Stimulated activated CD8-positive, alpha-beta memory T cell treated with anti-CD3 and anti-CD28 coated beads, Interleukin-15, amount 100 ng/mL, for 48 hours (primary cell): Measurements from ENCODE around the gene FCGR2B.
"Not testable (repeated sequence)": the region's sequence is repeated elsewhere in the genome, so short reads cannot be mapped to it uniquely, and the experiment has no call there.

ENCODE experiments used
- DNase-seq, 2 donors: peaks; one replicate each; pipeline ENCODE4 v3.0.0-alpha.2; 2020; ENCODE audit warnings: low read depth in 2 of 2

FCGR2B gene

DNA sequence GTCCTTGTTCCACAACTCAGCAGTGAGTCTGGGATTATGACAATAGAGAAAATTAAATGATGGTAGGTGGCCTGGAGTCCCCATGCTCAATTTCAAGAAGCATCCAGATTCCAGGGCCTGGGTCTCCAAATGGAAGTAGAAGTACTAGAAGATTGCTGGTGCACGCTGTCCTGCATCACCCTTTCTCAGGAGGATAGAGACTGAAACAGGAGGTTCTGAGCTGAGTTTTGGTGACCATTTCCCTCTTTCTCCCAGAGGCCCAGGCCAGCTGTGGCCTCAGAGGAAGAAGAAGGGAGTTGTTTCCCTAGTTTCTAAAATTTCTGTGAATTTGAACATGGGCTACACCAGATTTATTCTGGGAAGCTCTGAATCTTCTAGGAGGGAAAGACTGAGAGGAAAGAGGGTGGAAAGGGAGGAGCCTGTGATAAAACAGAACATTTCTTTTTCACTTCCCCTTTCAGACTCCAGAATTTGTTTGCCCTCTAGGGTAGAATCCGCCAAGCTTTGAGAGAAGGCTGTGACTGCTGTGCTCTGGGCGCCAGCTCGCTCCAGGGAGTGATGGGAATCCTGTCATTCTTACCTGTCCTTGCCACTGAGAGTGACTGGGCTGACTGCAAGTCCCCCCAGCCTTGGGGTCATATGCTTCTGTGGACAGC lies at the start of gene FCGR2B:
TSS of gene FCGR2B (plus strand) at position 460 of the 656 bp plus-strand sequence. CDS start at position 559, 99 bp downstream.
- not testable (repeated sequence) for DNase-seq

DNA sequence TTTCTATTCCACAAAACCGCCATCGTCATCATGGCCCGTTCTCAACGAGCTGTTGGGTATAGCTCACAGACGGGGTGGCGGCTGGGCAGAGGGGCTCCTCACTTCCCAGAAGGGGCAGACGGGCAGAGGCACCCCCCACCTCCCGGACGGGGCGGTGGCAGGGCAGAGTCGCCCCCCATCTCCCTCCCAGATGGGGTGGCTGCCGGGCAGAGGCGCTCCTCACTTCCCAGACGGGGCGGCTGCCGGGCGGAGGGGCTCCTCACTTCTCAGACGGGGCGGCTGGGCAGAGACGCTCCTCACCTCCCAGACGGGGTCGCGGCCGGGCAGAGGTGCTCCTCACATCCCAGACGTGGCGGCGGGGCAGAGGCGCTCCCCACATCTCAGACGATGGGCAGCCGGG lies 46.5 kb upstream of the FCGR2B start:
- not testable (repeated sequence) for DNase-seq

DNA sequence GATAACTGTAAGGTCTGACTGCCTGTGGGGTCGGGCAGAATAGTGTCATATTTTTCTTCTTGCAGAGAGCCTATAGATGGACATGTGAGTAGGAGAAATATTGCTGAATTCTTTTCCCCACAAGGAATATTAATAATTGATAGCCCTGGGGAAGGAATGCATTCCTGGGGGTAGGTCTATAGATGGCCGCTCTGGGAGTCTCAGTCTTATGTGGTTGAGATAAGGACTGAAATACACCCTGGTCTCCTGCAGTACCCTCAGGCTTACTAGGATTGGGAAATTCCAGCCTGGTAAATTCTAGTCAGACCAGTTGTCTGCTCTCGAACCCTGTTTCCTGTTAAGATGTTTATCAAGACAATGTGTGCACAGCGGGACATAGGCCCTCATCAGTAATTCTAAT lies 44.4 kb upstream of the FCGR2B start:
- not testable (repeated sequence) for DNase-seq

DNA sequence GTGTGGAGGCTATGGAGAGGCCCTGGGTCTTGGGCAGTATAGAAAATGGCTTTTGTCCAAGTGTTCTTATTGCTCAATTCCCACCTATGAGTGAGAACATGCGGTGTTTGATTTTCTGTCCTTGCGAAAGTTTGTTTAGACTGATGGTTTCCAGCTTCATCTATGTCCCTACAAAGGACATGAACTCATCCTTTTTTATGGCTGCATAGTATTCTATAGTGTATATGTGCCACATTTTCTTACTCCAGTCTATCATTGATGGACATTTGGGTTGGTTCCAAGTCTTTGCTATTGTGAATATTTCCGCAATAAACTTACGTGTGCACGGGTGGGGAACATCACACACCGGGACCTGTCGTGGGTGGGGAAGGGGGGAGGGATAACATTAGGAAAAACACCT lies 42.5 kb upstream of the FCGR2B start:
- DNase-seq = not testable (repeated sequence)

DNA sequence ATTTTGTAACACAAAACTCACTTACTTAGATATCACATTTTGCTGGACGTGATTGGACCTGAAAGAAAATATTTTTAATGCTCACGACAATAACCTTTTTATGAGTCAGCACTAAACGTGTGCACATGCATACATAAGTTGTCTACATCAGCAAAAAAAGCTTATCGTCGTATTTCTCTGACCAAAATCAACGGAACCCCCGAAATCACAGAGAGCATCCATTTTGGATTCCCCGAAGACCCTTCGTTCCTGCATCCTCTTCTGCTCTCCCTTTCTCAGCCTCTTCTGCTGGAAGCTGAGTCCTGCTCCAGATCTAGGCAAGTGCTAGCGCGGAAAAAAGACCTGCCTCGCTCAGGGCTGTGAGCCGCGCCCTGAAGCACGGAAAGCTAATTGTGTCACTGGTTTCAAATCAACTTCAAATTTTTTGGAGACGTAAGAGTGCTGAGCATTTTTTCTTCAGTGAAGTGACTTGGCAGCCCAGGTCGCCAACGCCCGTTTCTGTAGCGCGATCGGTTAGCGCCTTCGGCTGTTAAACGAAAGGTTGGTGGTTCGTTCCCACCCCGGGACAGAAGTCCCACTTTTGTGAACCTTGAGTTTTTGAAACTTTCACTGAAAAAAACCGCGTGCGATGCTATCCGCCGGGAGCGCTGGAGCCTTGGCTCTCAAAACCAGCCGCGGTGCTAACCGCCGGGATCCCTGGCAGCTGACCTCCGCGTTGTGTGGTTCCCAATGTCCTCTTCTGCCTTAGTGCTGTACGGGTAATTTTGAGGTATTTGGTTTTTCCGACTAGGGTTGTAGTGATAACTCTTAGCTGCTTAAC lies 41.6 kb upstream of the FCGR2B start:
- DNase-seq = peak; percentile 53 to 75

DNA sequence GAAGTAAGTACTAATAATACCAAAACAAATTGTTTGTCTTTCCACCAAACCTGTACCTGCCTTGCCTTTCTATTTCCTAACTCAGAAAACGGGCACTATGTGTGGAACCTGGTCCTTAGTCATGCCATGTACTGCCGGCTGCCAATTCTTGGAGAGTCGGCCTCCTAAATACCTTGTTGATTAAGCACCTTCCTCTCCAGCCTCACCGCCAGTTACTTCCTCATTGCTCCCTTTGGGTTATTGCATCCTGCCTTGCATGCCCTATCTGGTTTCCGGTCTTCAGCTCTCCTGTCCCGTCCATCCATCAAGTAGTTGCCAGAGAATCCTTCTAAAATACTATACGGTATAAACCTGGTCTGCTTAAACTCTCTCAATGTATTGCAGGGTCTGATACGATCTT lies 40.9 kb upstream of the FCGR2B start:
- DNase-seq = not testable (repeated sequence)

DNA sequence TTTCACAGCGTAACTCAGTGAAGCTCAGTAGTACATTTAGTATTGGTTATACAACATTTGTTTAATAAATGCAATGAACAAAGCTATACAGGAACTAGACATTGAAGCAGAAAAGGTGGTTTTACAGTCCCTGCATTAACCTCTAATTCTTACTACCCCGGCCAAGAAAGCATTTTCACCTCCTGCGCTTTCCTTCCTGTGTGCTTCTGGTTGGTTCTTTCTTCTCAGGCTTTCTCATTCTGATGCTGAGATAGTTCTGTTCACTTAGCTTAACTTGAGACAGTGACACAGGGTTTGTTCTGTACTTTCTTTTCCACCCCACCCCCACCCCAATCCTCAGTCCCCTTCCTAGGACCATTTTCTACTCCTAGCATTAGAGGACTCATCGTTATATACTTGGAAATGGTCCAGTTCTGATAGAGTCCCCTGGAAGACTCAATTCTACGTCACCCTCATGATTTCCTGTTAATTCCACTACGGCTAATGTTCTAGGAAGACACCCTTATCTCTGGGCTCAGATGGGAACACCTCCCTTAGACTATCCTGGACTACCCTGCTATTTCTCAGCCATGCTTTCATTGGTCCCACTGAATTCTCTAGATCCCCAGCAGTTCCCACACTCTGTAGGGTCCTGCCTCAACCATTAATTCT lies 39.4 kb upstream of the FCGR2B start:
- not testable (repeated sequence) for DNase-seq

DNA sequence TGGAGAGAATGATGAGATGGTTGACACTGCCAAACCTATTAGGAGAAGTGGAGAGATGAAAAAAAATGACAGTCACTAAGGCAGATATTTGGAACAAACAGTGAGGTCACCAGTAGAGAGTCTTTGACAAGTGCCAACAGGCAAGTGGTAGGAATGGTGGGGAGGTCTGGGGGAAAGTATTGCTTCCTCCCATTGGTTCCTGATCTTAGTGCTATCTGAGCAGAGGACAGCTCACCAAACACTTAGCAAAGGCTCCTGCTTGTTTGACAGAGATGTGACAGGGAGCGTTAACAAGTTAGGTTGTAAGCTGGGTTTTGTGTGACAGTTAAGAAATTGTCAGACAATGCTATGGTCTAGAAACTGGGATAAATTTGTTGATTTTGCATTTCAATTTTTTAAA lies 38.3 kb upstream of the FCGR2B start:
- not testable (repeated sequence) for DNase-seq

DNA sequence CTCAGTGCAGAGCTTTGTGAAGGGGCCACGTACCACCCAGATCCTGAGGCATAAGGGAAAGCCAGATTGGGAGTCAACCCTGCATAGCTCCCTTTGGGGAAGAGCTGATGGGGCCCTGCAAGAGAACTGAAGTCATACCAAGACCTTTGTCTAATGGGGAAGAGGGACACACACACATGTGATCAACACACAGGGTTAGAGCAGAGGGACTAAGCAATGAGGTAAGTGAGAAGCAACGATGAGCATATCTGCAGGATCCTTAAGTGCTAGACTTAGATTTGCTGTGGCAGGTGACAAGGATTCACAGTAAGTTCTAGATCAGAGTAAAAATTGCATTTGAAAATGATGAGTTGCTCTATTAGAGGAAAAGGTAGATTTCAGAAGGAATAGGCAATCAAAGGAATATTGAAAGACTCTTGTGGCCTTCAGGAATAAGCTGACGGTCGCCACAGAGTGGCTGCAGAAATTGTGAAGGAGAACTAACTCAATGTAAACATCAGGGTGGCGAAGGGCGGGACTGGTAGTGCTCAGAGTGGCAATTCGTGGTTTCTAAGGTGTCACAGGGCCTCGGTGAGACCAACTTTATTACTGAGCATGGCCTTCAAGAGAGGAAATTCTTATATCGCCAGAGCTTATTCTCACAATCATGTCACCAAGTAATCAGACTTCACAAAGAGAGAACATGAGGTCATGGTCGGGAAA lies 36.3 kb upstream of the FCGR2B start:
- not testable (repeated sequence) for DNase-seq

DNA sequence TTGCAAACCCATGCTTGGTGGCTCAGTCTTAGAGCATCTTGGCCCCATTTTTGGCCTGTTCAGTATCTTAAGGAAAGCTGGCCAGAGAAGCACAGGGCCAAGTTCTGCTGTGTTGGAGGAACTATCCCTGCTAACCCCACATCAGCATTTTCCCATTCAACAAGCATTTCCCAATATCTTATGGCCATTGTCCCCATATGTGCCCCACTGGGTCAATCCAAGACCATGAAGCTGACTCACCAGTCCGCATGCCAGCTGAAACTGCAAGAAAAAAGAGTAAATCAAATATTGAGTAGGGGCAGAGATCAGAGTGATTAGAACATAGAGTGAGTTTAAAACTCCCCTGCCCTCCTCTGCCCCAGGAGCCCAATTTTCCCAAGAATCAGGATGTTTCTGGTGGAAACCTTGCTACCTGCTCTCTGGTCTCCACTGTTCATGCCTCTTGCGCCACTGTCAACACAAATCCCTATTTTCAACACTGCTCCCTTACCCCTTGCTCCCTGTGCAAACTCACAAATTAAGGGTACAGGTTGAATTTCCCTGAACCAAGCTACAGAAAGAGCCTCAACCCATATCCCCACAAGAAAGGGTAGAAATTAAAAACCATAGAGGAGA lies 32.7 kb upstream of the FCGR2B start:
- DNase-seq = not testable (repeated sequence)

DNA sequence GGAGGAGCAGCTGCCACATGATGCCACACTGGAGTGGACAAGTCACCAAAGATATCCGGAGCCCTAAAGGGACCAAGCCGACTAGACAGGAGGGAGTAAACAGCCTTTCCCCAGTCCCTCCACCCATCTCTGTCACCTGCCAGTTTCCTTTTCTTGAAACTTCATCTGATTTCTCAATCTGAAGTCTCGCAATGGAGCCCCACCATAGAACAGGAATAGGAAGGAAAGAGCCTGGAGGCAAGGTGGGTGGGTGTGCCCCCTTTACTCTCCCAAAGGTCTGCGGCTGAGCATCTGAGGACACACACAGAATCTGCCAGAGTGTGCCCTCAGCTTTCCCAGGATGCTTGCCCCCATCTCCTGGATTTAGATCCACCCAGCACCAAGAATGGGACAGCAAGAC lies 31.9 kb upstream of the FCGR2B start, which contains the start of gene FCGR3B:
TSS of gene FCGR3B (minus strand) at position 101 of the 400 bp plus-strand sequence. CDS start at position 19, 82 bp downstream.
- DNase-seq = no peak

DNA sequence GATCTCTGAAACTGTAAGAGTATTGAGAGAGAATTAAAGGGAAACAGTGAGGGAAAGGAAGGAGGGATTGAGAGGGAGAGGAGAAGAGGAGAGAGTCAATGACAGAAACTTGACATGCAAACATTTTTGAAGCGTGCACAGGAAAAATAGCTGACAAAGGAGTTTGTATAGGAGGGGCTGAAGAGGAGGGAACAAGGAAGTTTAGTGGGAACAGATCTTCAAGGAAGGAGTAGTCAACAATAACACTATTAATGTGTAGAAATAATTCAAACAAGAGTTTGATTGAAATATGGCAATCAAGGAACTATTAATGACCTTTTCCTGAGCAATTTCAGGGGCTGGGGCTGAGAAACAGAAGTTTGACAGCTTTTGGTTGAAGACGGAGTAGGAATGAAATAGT lies 27.9 kb upstream of the FCGR2B start:
- not testable (repeated sequence) for DNase-seq

DNA sequence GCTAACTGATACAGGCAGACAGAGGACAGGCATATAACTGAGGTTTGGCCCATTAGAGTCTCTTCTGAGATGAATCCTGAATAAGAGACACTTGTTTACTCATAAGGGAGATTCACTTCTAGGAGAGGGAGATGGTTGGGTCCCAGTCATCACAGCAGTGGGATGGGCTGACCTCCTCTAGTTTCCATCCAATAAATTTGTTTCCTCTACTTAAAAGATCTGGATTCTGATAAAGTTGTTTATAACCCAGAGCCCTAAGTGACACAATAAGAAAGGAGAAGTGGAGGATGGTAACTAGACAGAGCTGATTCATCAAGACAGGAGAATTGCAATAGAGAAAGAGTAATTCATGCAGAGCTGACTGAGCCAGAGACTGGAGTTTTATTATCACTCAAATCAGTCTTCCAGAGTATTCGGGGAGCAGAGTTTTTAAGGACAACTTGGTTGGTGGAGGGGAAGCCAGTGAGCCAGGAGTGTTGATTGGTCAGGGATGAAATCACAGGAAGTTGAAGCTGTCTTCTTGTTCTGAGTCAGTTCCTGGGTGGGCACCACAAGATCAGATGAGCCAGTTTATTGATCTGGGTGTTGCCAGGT lies 26.7 kb upstream of the FCGR2B start:
- DNase-seq = not testable (repeated sequence)

DNA sequence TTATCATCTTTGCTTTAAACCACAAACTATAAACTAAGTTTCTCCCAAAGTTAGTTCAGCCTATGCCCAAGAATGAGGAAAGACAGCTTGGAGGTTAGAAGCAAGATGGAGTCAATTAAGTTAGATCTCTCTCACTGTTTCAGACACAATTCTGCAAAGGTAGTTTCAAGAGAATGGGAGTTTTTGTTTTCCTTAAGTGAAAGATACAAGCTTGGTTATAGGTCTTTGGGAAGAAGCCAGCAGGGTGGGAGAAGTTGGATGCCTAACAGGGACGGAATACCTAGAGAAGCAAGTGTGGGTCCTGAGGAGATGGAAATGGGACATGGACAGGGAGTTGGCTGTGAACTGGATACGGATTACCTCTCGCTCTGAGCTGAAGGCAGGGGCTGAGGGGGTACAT lies 26.0 kb upstream of the FCGR2B start:
- DNase-seq = not testable (repeated sequence)

DNA sequence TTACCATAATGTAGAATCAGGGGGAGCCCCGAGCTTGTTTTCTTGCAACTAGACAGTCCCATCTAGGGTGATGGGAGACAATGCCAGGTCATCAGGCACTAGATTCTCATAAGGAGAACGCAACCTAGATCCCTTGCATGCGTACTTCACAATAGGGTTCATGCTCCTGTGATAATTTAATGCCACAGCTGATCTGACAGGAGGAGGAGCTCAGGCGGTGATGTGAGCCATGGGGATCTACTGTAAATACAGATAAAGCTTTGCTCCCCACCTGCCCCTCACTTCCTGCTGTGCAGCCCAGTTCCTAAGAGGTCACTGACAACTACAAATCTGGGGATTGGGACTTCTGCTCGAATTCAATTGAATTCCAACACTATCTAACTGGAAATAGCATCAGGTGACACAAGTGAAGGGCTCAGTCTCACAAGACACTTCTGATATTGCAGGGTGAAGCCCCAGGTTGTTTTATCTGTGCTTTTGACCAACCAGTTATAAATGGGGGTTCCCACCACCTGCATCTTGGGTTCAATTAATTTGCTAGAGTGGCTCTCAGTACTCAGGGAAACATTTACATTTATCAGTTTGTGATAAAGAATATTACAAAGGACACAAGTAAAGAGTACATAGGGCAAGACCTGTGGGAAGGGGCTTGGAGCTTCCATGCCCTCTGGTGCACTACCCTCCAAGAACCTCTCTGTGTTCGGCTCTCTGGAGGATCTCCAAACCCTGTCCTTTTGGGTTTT lies 24.5 kb upstream of the FCGR2B start:
- not testable (repeated sequence) for DNase-seq

DNA sequence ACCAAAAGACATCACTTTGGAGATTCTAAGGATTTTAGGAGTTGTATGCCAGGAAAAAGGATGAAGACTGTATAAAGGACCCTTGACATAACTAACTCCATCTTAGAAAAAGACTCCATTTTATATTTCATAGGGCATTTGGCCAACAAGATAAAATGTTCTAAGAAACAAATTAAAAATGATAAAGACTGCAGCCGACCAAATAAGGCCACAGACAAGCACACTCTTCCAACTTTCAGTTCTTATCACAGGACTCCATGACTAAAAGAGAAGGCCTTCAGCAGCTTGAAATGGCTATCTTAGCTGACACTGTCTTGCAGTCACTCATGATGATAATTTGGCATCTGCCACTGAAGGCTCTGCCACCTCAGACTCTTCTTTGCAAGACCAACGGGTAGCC lies 23.7 kb upstream of the FCGR2B start:
- DNase-seq = not testable (repeated sequence)

DNA sequence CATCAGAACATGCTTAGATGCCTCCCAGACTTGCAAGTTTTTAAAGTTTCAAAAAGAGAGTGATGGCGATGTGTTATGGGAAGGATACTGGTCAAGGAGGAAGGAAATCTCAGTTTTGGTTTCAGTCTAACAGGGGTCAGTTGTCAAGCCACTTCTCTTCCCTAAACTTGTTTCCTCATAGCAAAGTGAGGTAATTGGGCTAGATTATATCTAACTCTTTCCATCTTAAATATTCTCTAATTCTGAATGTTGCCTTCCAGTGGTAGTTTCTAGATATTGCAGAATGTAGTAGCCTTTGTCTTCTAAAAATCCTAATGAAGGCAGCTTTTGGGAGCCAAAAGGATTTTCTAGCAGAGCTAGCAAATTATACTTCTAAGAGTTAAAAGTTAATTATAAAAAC lies 20.2 kb upstream of the FCGR2B start:
- DNase-seq = not testable (repeated sequence)

DNA sequence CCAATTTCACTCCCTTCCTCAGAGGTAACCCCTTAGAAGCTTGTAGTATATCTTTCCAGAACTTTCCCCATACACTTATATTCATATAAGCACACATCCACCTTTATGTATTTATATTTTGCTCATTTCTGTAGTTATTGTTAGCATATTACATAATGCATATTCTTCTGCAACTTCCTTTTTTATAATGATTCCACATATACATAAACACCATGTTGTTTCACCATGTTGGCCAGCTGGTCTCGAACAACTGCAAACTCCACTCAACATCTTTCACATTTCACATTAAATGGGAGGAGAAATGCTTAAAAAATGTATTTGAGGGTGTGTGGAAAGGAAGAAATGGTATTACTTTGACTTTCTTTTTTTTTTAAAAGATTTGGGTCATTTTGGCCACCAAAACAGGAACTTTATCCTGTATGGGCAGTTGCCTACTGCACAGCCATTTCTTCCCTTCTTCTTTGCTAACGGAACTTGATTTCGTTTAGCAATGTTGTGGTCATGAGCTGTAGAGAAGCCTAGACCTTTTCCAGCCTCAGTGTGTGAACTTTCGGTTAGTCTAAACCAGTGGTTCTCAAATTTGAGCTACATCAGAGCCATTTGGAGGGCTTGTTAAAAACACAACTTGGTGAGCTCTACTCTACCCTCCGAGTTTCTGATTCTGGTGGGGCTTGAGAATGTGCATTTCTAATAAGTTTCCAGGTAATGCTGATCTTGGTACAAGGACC lies 19.3 kb upstream of the FCGR2B start:
- DNase-seq = not testable (repeated sequence)

DNA sequence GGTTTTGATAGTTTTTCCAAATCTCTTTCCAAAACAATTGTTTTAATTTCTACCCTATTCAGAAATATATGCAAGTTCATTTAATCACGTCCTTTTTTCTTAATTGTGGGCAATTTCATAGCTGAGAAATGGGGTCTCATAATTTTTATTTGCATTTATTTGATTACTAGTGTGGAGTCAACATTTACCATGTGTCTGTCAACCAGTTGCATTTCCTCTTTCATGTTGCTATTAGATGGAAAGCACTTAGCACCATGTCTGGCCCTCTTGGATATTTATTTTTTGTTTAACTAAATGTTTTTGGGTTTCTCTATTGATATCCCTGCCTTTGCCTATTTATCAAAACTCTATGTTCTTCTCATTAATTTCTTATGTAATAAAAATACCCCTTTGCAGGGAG lies 18.1 kb upstream of the FCGR2B start:
- DNase-seq = not testable (repeated sequence)
